HG03060 (cell line): ENCODE data around the gene RNF123.
"Not testable (repeated sequence)": the region's sequence is repeated elsewhere in the genome, so short reads cannot be mapped to it uniquely, and the experiment has no call there.

ENCODE experiments used
- ATAC-seq: cut with Tn5 transposase; IDR thresholded peaks from one replicate; pipeline ENCODE4 v1.9.1; 2021; ENCODE audit warnings: low read depth, moderate number of reproducible peaks; ENCODE audit not compliant: unreplicated experiment

The RNF123 gene

GRCh38 chr3:49675912-49676311 lies 13.4 kb upstream of the RNF123 start:
- no peak for ATAC-seq

GRCh38 chr3:49680493-49681231 lies 8.7 kb upstream of the RNF123 start:
- no peak for ATAC-seq

- no peak for ATAC-seq
Observed at GRCh38 chr3:49681232-49681522, 8.2 kb upstream of the RNF123 start.

- ATAC-seq = no peak
Observed at GRCh38 chr3:49681543-49681942, 7.8 kb upstream of the RNF123 start.

- ATAC-seq = no peak
Observed at GRCh38 chr3:49683162-49683561, 6.2 kb upstream of the RNF123 start.

GRCh38 chr3:49684453-49684852 lies 4.9 kb upstream of the RNF123 start:
- ATAC-seq = not testable (repeated sequence)

GRCh38 chr3:49685103-49685502 lies 4.3 kb upstream of the RNF123 start:
- not testable (repeated sequence) for ATAC-seq

GRCh38 chr3:49685846-49686245 lies 3.5 kb upstream of the RNF123 start:
- not testable (repeated sequence) for ATAC-seq

- not testable (repeated sequence) for ATAC-seq
Observed at GRCh38 chr3:49686346-49686745, 3.0 kb upstream of the RNF123 start.

GRCh38 chr3:49686769-49687423 lies 2.5 kb upstream of the RNF123 start:
- ATAC-seq = not testable (repeated sequence)

- ATAC-seq = not testable (repeated sequence)
Observed at GRCh38 chr3:49687424-49687795, 1.9 kb upstream of the RNF123 start.

GRCh38 chr3:49688338-49689045 lies 865 bp upstream of the RNF123 start:
- not testable (repeated sequence) for ATAC-seq

GRCh38 chr3:49689908-49690624 lies 709 bp downstream of the RNF123 start:
- ATAC-seq = not testable (repeated sequence)

- ATAC-seq = not testable (repeated sequence)
Observed at GRCh38 chr3:49690856-49691255, 1.5 kb downstream of the RNF123 start.

GRCh38 chr3:49691481-49691880 lies 2.1 kb downstream of the RNF123 start:
- not testable (repeated sequence) for ATAC-seq

GRCh38 chr3:49694409-49695070 lies 5.2 kb downstream of the RNF123 start:
- not testable (repeated sequence) for ATAC-seq

GRCh38 chr3:49695350-49696015 lies 6.1 kb downstream of the RNF123 start:
- ATAC-seq = not testable (repeated sequence)

GRCh38 chr3:49699281-49699979 lies 10.1 kb downstream of the RNF123 start:
- ATAC-seq = no peak

- ATAC-seq = no peak
Observed at GRCh38 chr3:49700014-49700413, 10.7 kb downstream of the RNF123 start.
